Natural killer cell treated with Interleukin-12 subunit alpha and Interleukin-12 subunit beta and Interleukin-15 and Interleukin-18, amount 100 ng/mL, for 72 hours (primary cell): ENCODE results near the gene AGBL4. TPM values are rescaled to one million over a fixed set of nuclear protein-coding genes. Genes with fewer than 3 reads are reported as not detected.

Experiments used
- ATAC-seq, 2 donors: fragments of 150-1000 bp; cut with Tn5 transposase in 1 of 2; sonication (Bioruptor Pico), chemical (Tn5 transposase) in 1 of 2; 2 replicates each; pipeline ENCODE4 v1.10.0; 2021
- DNase-seq: peaks from one replicate; pipeline ENCODE4 v3.0.0; 2022; ENCODE audit warnings: low spot score
- H3K27ac Mint-ChIP-seq, 2 donors: 1 replicate in 1 of 2; 2 replicates in 1 of 2; pipeline ENCODE4 v1.8.0; 2022; ENCODE audit warnings: mixed read lengths in 2 of 2, mild to moderate bottlenecking in 1 of 2, moderate library complexity in 1 of 2
- H3K27me3 Mint-ChIP-seq, 2 donors: 1 replicate in 1 of 2; 2 replicates in 1 of 2; pipeline ENCODE4 v1.8.0; 2022; ENCODE audit warnings: mixed read lengths in 2 of 2
- H3K36me3 Mint-ChIP-seq: one replicate; pipeline ENCODE4 v1.8.0; 2022; ENCODE audit warnings: mixed read lengths
- H3K4me1 Mint-ChIP-seq, 2 donors: 1 replicate in 1 of 2; 2 replicates in 1 of 2; pipeline ENCODE4 v1.8.0; 2022; ENCODE audit warnings: low read depth in 2 of 2, mixed read lengths in 2 of 2, mild to moderate bottlenecking in 1 of 2
- H3K4me3 Mint-ChIP-seq: one replicate; pipeline ENCODE4 v1.8.0; 2022; ENCODE audit warnings: mixed read lengths
- H3K9me3 Mint-ChIP-seq: 2 replicates; pipeline ENCODE4 v1.8.0; 2022; ENCODE audit warnings: mixed read lengths
- total RNA-seq, 2 donors: library from RNA; stranded (reverse); gene quantifications; one replicate each; pipeline ENCODE4 v1.2.3, GENCODE V29; 2022

The AGBL4 gene
- total RNA-seq, 2 donors from 2014 or later, result 0.19 TPM; not detected in 1

GRCh38 chr1:48775831-48776392 lies 1247.8 kb downstream of the AGBL4 start:
- Mint-ChIP-seq H3K9me3 (no peaks in the 10 kb centered on the region), H3K4me3 (peak overlapping the region; percentile 81), H3K4me1 (peaks cover 11 to 12% of the 10 kb centered on the region in 2 donors), H3K27me3 (peaks cover 8 to 19% of the 10 kb centered on the region in 2 donors), H3K27ac (peak overlapping the region; percentile 6 to 58), H3K36me3 (peaks cover 5% of the 10 kb centered on the region)
- ATAC-seq (peak; percentile 25 to 43), DNase-seq (no peak)

DNA sequence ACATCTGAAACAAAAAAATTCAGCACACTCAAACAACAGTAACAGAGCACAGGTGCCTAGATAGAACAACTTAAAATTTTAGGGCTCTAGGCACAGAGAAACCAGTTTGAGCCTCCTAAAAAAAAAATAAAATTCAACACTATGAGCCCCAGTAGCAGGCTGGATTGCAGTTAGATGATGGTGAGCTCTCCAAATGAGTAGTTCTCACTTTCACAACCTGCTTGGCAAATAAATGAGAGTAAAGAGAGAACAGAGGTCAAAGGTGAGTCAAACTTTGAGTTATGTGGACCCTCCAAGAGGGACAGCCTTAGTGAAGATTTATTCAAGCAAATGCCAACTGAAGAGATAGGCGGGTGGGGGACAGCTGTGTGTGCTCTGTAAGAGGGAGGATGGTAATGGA lies 1250.6 kb downstream of the AGBL4 start:
- DNase-seq (no peak), ATAC-seq (no peak)
- Mint-ChIP-seq H3K4me1 (peaks cover 11 to 12% of the 10 kb centered on the region in 2 donors), H3K4me3 (no peak overlapping the region), H3K36me3 (peaks cover 5% of the 10 kb centered on the region), H3K27ac (no peak overlapping the region), H3K27me3 (peaks cover 6 to 24% of the 10 kb centered on the region in 2 donors), H3K9me3 (no peaks in the 10 kb centered on the region)

DNA sequence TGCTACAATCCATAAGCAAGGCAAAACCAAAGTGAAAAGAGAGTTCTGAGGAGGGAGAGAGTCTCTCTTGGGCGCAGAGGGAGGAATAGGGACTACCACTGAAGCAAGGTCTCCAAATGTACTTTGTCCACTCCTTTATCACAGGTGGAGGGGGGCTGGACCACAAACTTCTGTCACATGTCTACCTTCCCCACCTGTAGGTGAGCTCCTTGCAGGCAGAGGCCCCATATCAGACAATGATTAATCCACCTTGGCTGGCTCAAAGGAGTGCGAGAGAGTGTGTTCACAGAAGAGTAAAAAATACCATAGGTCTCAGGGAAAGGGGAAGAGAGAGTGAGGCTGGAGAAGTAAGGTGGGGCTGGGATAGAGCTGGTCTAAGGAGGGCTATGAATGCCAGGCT lies 1251.5 kb downstream of the AGBL4 start:
- no peak overlapping the region for H3K27ac Mint-ChIP-seq
- peaks cover 4 to 19% of the 10 kb centered on the region in 2 donors for H3K27me3 Mint-ChIP-seq
- ATAC-seq, result no peak
- H3K4me3 Mint-ChIP-seq, result no peak overlapping the region
- no peaks in the 10 kb centered on the region for H3K9me3 Mint-ChIP-seq
- H3K4me1 Mint-ChIP-seq, result peaks cover 7 to 8% of the 10 kb centered on the region in 2 donors
- peaks cover 5% of the 10 kb centered on the region for H3K36me3 Mint-ChIP-seq
- DNase-seq, result no peak

DNA sequence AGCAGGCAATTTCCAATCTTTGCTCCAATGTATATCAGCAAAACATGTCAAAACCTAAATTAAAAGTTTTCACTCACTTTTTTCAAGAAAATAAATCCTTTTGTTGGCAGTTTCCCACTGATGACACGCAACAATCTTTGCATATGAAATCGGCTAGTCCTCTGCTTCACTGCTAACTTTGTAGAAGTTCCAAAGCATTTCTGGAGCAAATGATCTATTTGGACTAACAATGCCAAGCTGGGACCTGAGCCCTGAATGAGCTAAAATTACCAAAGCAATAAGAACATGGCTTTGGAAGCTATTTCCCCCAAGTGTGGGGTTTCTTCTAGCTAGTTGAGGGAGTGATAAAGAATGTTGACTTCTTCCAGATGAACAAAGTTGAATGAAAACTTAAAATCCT lies 1252.2 kb downstream of the AGBL4 start:
- peaks cover 4 to 17% of the 10 kb centered on the region in 2 donors for H3K27me3 Mint-ChIP-seq
- peaks cover 5 to 6% of the 10 kb centered on the region in 2 donors for H3K4me1 Mint-ChIP-seq
- H3K36me3 Mint-ChIP-seq, result peaks cover 5% of the 10 kb centered on the region
- H3K27ac Mint-ChIP-seq, result no peak overlapping the region
- DNase-seq (no peak), ATAC-seq (no peak)
- H3K4me3 Mint-ChIP-seq, result no peak overlapping the region
- H3K9me3 Mint-ChIP-seq, result no peaks in the 10 kb centered on the region

- ATAC-seq (no peak), DNase-seq (no peak)
- Mint-ChIP-seq H3K27me3 (peaks cover 0 to 9% of the 10 kb centered on the region in 2 donors), H3K4me3 (no peak overlapping the region), H3K36me3 (no peaks in the 10 kb centered on the region), H3K4me1 (no peaks in the 10 kb centered on the region), H3K27ac (no peak overlapping the region), H3K9me3 (no peaks in the 10 kb centered on the region)
These were observed 1255.7 kb downstream of the AGBL4 start for GRCh38 chr1:48767975-48768510.

DNA sequence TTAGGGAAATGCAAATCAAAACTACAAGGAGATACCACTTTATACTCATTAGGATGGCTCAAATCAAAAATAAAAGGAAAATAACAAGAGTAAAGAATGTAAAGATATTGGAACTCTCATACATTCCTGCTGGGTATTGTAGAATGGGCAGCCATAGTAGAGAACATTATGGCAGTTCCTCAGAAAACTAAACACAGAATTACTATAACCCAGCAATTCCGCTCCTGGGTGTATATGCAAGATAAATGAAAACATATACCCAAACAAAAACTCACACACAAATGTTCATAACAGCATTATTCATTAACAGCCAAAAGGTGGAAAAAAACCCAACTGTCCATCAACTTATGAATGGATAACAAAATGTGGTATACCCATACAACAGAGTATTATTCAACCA lies 1258.4 kb downstream of the AGBL4 start:
- Mint-ChIP-seq H3K9me3 (no peaks in the 10 kb centered on the region), H3K36me3 (no peaks in the 10 kb centered on the region), H3K27ac (no peak overlapping the region), H3K4me3 (no peak overlapping the region), H3K4me1 (peaks cover 0 to 2% of the 10 kb centered on the region in 2 donors), H3K27me3 (peaks cover 0 to 4% of the 10 kb centered on the region in 2 donors)
- ATAC-seq (no peak), DNase-seq (no peak)

- Mint-ChIP-seq H3K27ac (no peak overlapping the region), H3K9me3 (no peaks in the 10 kb centered on the region), H3K4me3 (no peak overlapping the region)
These were observed 1261.8 kb downstream of the AGBL4 start for GRCh38 chr1:48761986-48762385.

GRCh38 chr1:48761411-48761810 lies 1262.3 kb downstream of the AGBL4 start:
- peaks cover 0 to 2% of the 10 kb centered on the region in 2 donors for H3K27me3 Mint-ChIP-seq
- DNase-seq, result no peak
- no peak overlapping the region for H3K4me3 Mint-ChIP-seq

More at GRCh38 chr1:48761986-48762385, 1261.8 kb downstream of the AGBL4 start:
- Mint-ChIP-seq H3K36me3 (no peaks in the 10 kb centered on the region), H3K4me1 (peaks cover 0 to 2% of the 10 kb centered on the region in 2 donors), H3K27me3 (no peaks in the 10 kb centered on the region)
- DNase-seq (no peak), ATAC-seq (no peak)

DNA sequence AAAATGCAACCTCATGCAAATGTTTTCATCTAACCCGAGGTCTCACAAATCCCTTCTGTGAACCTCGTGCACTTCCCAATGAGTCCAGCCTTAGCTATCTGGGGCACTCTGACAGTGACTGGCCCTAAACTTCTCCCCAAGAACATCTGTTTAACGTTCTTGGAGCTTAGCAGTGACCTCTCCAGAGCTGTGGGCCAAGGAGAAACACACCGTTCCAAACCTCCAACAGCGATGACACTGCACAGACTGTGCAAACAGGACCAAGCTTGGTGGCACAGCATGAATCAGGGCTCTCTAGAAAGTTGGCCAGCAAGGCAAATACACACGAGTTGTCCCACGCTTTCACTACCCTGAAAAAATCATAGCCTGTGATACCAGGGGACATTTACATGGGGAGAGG lies 1262.9 kb downstream of the AGBL4 start:
- H3K27me3 Mint-ChIP-seq, result peaks cover 0 to 7% of the 10 kb centered on the region in 2 donors
- H3K27ac Mint-ChIP-seq, result no peak overlapping the region
- ATAC-seq, result no peak
- no peak overlapping the region for H3K4me3 Mint-ChIP-seq
- no peaks in the 10 kb centered on the region for H3K36me3 Mint-ChIP-seq
- no peaks in the 10 kb centered on the region for H3K9me3 Mint-ChIP-seq
- no peak for DNase-seq
- H3K4me1 Mint-ChIP-seq, result peaks cover 0 to 2% of the 10 kb centered on the region in 2 donors

More at GRCh38 chr1:48761411-48761810, 1262.3 kb downstream of the AGBL4 start:
- Mint-ChIP-seq H3K36me3 (no peaks in the 10 kb centered on the region), H3K27ac (no peak overlapping the region), H3K4me1 (peaks cover 0 to 2% of the 10 kb centered on the region in 2 donors), H3K9me3 (no peaks in the 10 kb centered on the region)
- no peak for ATAC-seq

- DNase-seq (no peak), ATAC-seq (no peak)
- Mint-ChIP-seq H3K27ac (no peak overlapping the region), H3K4me1 (peaks cover 0 to 2% of the 10 kb centered on the region in 2 donors), H3K4me3 (no peak overlapping the region), H3K9me3 (no peaks in the 10 kb centered on the region), H3K36me3 (no peaks in the 10 kb centered on the region), H3K27me3 (peaks cover 0 to 7% of the 10 kb centered on the region in 2 donors)
These were observed 1264.8 kb downstream of the AGBL4 start for GRCh38 chr1:48758976-48759375.

DNA sequence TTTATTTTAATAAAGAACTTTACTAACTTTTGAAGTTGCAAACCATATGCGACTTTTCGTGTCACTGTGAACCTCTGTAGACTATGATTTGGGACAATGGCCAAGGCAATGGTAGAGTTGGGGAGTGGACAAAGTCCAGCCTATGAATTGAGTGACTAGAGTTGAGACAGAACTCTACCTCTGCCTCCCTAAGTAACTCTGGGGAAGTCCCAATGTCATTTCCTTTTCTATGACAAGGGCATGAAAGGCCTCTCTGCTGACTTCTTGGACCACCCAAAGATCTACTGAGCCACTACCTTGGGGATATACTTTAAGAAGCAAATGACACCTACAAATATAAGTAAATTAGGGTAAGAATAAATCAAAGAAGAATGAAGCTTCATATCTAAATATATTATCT lies 1266.4 kb downstream of the AGBL4 start:
- Mint-ChIP-seq H3K9me3 (no peaks in the 10 kb centered on the region), H3K27me3 (peaks cover 0 to 7% of the 10 kb centered on the region in 2 donors), H3K36me3 (no peaks in the 10 kb centered on the region), H3K4me1 (peaks cover 0 to 2% of the 10 kb centered on the region in 2 donors), H3K27ac (no peak overlapping the region), H3K4me3 (no peak overlapping the region)
- ATAC-seq (no peak), DNase-seq (no peak)

DNA sequence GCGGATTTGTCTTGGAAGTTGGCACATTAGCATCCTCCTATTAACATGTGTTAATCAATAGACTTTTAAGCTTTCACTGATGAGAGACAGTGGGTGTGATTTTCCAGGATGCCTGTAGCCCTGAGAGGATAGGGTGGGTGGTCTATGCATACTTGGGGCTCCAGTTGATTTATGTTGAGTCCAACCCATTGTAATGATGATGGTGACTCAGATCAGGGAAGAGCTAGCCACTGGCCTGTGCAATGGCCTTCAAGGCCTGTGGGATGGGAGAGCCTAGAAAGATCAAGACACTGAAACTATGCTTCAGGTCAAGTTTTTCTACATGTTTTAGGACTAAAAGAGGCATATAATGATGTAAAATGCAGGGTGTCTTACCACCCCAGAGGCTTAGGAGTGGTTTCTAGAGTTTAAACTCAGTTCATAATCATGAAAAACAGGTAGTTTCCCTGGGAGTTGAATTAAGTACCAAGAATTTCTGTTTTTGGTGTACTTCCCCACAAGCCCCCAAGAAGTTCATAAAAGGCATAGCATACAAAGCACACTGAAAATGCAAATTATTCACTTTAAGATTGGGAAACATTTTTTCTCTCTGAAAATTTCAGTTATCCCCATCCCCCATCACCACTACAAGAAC lies 1267.0 kb downstream of the AGBL4 start:
- Mint-ChIP-seq H3K36me3 (no peaks in the 10 kb centered on the region), H3K27me3 (peaks cover 0 to 7% of the 10 kb centered on the region in 2 donors), H3K9me3 (no peaks in the 10 kb centered on the region), H3K27ac (no peak overlapping the region), H3K4me3 (no peak overlapping the region), H3K4me1 (peaks cover 0 to 2% of the 10 kb centered on the region in 2 donors)
- no peak for DNase-seq
- ATAC-seq, result no peak

GRCh38 chr1:48753293-48753692 lies 1270.5 kb downstream of the AGBL4 start:
- no peaks in the 10 kb centered on the region for H3K4me1 Mint-ChIP-seq
- no peaks in the 10 kb centered on the region for H3K9me3 Mint-ChIP-seq
- H3K4me3 Mint-ChIP-seq, result no peak overlapping the region
- DNase-seq, result no peak
- H3K27me3 Mint-ChIP-seq, result peaks cover 0 to 7% of the 10 kb centered on the region in 2 donors
- H3K27ac Mint-ChIP-seq, result no peak overlapping the region
- no peak for ATAC-seq
- H3K36me3 Mint-ChIP-seq, result no peaks in the 10 kb centered on the region

GRCh38 chr1:48750109-48750508 lies 1273.6 kb downstream of the AGBL4 start:
- Mint-ChIP-seq H3K4me1 (no peaks in the 10 kb centered on the region), H3K9me3 (no peaks in the 10 kb centered on the region), H3K4me3 (no peak overlapping the region), H3K27ac (no peak overlapping the region), H3K27me3 (no peaks in the 10 kb centered on the region), H3K36me3 (no peaks in the 10 kb centered on the region)
- DNase-seq (no peak), ATAC-seq (no peak)
